ENCODE data around the gene MPHOSPH10. TPM values are rescaled to one million over a fixed set of nuclear protein-coding genes. Genes with fewer than 3 reads are reported as not detected.

MPHOSPH10 gene
- 12.4 TPM for total RNA-seq

DNA sequence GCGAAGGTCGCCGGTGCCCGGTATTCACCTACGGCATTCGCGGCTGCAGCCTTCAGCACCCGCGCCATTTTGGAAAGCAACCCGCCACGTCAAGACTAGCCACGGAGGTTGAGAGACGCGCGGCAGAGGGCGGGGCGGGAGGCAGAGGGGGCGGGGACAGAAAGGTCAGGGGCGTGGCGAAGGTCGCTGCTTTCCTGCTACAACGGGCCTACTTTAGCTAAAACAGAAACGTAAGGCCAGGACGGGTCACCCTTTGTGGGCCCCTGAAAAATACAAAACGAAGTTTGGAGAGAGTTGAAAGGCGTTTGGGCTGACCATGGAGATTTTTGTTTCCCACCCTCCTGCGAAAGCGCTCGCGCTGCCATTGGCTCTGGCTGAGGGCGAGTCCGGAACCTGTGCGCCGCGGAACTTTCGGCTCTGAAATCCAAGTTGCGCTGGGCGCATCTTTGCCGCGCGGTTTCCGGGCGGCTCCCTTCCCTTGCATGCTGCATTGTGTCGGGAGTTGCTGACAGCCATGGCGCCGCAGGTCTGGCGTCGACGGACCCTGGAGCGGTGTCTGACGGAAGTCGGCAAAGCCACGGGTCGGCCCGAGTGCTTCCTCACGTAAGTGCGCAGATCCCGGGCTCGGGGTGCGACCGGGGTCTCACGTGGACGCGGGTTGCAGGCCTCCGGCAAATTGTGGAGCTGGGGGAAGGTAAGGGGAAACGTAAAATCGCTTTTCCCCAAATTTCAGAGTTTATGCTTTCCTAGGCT lies at the start of gene MPHOSPH10, which contains the start of gene MCEE:
Gene MPHOSPH10, plus strand, starts transcription at position 483 of the 753 bp plus-strand sequence. Its CDS starts 32 bp downstream, at position 515.
Gene MCEE, minus strand, starts transcription at position 78 of the 753 bp plus-strand sequence. Its CDS starts 10 bp downstream, at position 68.

Small RNA genes within 50 kb of the gene (small RNA-seq; reads per million reads assigned to genes)
- not detected for gene AC007881.1 (ENCODE audit: low replicate concordance)

Other genes with a start within 250 kb of the MPHOSPH10 start
- 0.35 TPM for gene VAX2, start 230.1 kb upstream of the MPHOSPH10 start, total RNA-seq
- 73.2 TPM for gene ATP6V1B1, start 194.7 kb upstream of the MPHOSPH10 start, total RNA-seq
- gene ANKRD53, start 152.0 kb upstream of the MPHOSPH10 start, total RNA-seq: 0.41 TPM
- gene TEX261, start 135.8 kb upstream of the MPHOSPH10 start, total RNA-seq: 33.7 TPM
- 50.1 TPM for gene NAGK, start 62.0 kb upstream of the MPHOSPH10 start, total RNA-seq
- gene MCEE, start 405 bp upstream of the MPHOSPH10 start, total RNA-seq: 30.0 TPM
- gene PAIP2B, start 96.5 kb downstream of the MPHOSPH10 start, total RNA-seq: 15.8 TPM
- gene ZNF638, start 201.1 kb downstream of the MPHOSPH10 start, total RNA-seq: 200 TPM